H9 (cell line): ENCODE data around the gene PICALM. TPM values are rescaled to one million over a fixed set of nuclear protein-coding genes. Genes with fewer than 3 reads are reported as not detected.

Experiments used
- DNase-seq: peaks from one replicate; pipeline ENCODE4 v3.0.0-alpha.2; 2017
- H2AFZ ChIP-seq: one replicate; pipeline ENCODE4 v1.6.1; 2013; ENCODE audit warnings: mild to moderate bottlenecking, low read length, control low read depth, moderate library complexity
- H2AK5ac ChIP-seq: 2 replicates; pipeline ENCODE4 v1.6.1; 2013; ENCODE audit warnings: low read length, control low read depth, mixed read lengths; ENCODE audit not compliant: insufficient read length
- H2BK120ac ChIP-seq: one replicate; pipeline ENCODE4 v1.6.1; 2013; ENCODE audit warnings: low read depth, mild to moderate bottlenecking, low read length, control low read depth, inconsistent platforms; ENCODE audit not compliant: poor library complexity, severe bottlenecking
- H2BK12ac ChIP-seq: 2 replicates; pipeline ENCODE4 v1.6.1; 2013; ENCODE audit warnings: low read length, control low read depth, mixed read lengths, low read depth; ENCODE audit not compliant: insufficient read length
- H2BK15ac ChIP-seq: 2 replicates; pipeline ENCODE4 v1.6.1; 2013; ENCODE audit warnings: low read depth, low read length, control low read depth
- H2BK20ac ChIP-seq: one replicate; pipeline ENCODE4 v1.6.1; 2013; ENCODE audit warnings: low read depth, mild to moderate bottlenecking, low read length, control low read depth, inconsistent platforms; ENCODE audit not compliant: poor library complexity, severe bottlenecking
- H2BK5ac ChIP-seq: 2 replicates; pipeline ENCODE4 v1.6.1; 2013; ENCODE audit warnings: low read length, control low read depth, mixed read lengths; ENCODE audit not compliant: insufficient read length
- H3K14ac ChIP-seq: 2 replicates; pipeline ENCODE4 v1.6.1; 2013; ENCODE audit warnings: low read length, control low read depth; ENCODE audit not compliant: insufficient read depth
- H3K18ac ChIP-seq: 2 replicates; pipeline ENCODE4 v1.6.1; 2013; ENCODE audit warnings: low read depth, mild to moderate bottlenecking, mixed read lengths, low read length, control low read depth; ENCODE audit not compliant: insufficient read length
- H3K23ac ChIP-seq: 2 replicates; pipeline ENCODE4 v1.6.1; 2013; ENCODE audit warnings: low read length, control low read depth, mixed read lengths, low read depth; ENCODE audit not compliant: insufficient read length
- H3K23me2 ChIP-seq: 2 replicates; pipeline ENCODE4 v1.6.1; 2013; ENCODE audit warnings: low read depth, mild to moderate bottlenecking, mixed read lengths, low read length, control low read depth; ENCODE audit not compliant: insufficient read length, poor library complexity, severe bottlenecking
- H3K27ac ChIP-seq: 2 replicates; pipeline ENCODE4 v1.5.1; 2013; ENCODE audit warnings: low read length, control low read depth, mixed read lengths, low read depth; ENCODE audit not compliant: insufficient read length
- H3K27me3 ChIP-seq: 2 replicates; pipeline ENCODE4 v1.6.1; 2013; ENCODE audit warnings: low read length, control low read depth, inconsistent platforms; ENCODE audit not compliant: insufficient read depth
- H3K4ac ChIP-seq: 2 replicates; pipeline ENCODE4 v1.6.1; 2013; ENCODE audit warnings: low read depth, mild to moderate bottlenecking, control low read depth, inconsistent platforms, low read length, moderate library complexity
- H3K4me1 ChIP-seq: 2 replicates; pipeline ENCODE4 v1.6.1; 2013; ENCODE audit warnings: low read length, control low read depth, inconsistent platforms; ENCODE audit not compliant: insufficient read depth
- H3K4me2 ChIP-seq: 2 replicates; pipeline ENCODE4 v1.6.1; 2013; ENCODE audit warnings: low read length, control low read depth, mixed read lengths; ENCODE audit not compliant: insufficient read length, insufficient read depth
- H3K56ac ChIP-seq: 2 replicates; pipeline ENCODE4 v1.6.1; 2013; ENCODE audit warnings: low read depth, mild to moderate bottlenecking, mixed read lengths, low read length, control low read depth; ENCODE audit not compliant: insufficient read length
- H3K79me1 ChIP-seq: 2 replicates; pipeline ENCODE4 v1.6.1; 2013; ENCODE audit warnings: low read depth, mild to moderate bottlenecking, moderate library complexity, low read length, control low read depth, inconsistent platforms; ENCODE audit not compliant: insufficient read depth, poor library complexity, severe bottlenecking
- H3K79me2 ChIP-seq: 2 replicates; pipeline ENCODE4 v1.6.1; 2013; ENCODE audit warnings: low read length, control low read depth, inconsistent platforms; ENCODE audit not compliant: insufficient read depth
- H3K9ac ChIP-seq: 2 replicates; pipeline ENCODE4 v1.6.1; 2013; ENCODE audit warnings: low read length, control low read depth, mixed read lengths; ENCODE audit not compliant: insufficient read length; ENCODE audit errors: extremely low read depth
- H3K9me3 ChIP-seq: one replicate; pipeline ENCODE4 v1.6.1; 2013; ENCODE audit warnings: low read depth, low read length, inconsistent platforms; ENCODE audit not compliant: control insufficient read depth
- H3T11ph ChIP-seq: one replicate; pipeline ENCODE4 v1.6.1; 2013; ENCODE audit warnings: mild to moderate bottlenecking, low read length, control low read depth, inconsistent platforms
- H4K20me1 ChIP-seq: one replicate; pipeline ENCODE4 v1.6.1; 2013; ENCODE audit not compliant: control insufficient read depth, insufficient read length, insufficient read depth
- H4K5ac ChIP-seq: 2 replicates; pipeline ENCODE4 v1.6.1; 2013; ENCODE audit warnings: low read depth, mild to moderate bottlenecking, mixed read lengths, low read length, control low read depth; ENCODE audit not compliant: insufficient read length
- H4K8ac ChIP-seq: replicated peaks from 2 replicates; pipeline ENCODE4 v1.6.1; 2013; ENCODE audit warnings: low read length, control low read depth, mixed read lengths, low read depth; ENCODE audit not compliant: insufficient read length
- H4K91ac ChIP-seq: 2 replicates; pipeline ENCODE4 v1.6.1; 2013; ENCODE audit warnings: low read depth, mild to moderate bottlenecking, moderate library complexity, mixed read lengths, low read length, control low read depth; ENCODE audit not compliant: insufficient read length
- H3K27ac Mint-ChIP-seq, 3 experiments: 2 replicates in 2 of 3; 3 replicates in 1 of 3; pipeline ENCODE4 v1.8.0; 2020 to 2021; ENCODE audit warnings: mixed read lengths in 3 of 3, mild to moderate bottlenecking in 1 of 3, moderate library complexity in 1 of 3
- H3K27me3 Mint-ChIP-seq: 2 replicates; pipeline ENCODE4 v1.8.0; 2021; ENCODE audit warnings: low read depth, mild to moderate bottlenecking, moderate library complexity, mixed read lengths
- H3K36me3 Mint-ChIP-seq, 3 experiments: 2 replicates in 2 of 3; 3 replicates in 1 of 3; pipeline ENCODE4 v1.8.0; 2020 to 2021; ENCODE audit warnings: low read depth in 3 of 3, mixed read lengths in 3 of 3; ENCODE audit not compliant: insufficient read depth in 1 of 3
- H3K4me1 Mint-ChIP-seq, 2 experiments: 2 replicates each; pipeline ENCODE4 v1.8.0; 2020; ENCODE audit warnings: mixed read lengths in 2 of 2
- H3K4me3 Mint-ChIP-seq, 2 experiments: 2 replicates in 1 of 2; 3 replicates in 1 of 2; pipeline ENCODE4 v1.8.0; 2020 to 2021; ENCODE audit warnings: mild to moderate bottlenecking in 2 of 2, mixed read lengths in 2 of 2, moderate library complexity in 1 of 2
- H3K9me3 Mint-ChIP-seq, 2 experiments: 2 replicates in 1 of 2; 3 replicates in 1 of 2; pipeline ENCODE4 v1.8.0; 2020; ENCODE audit warnings: mild to moderate bottlenecking in 2 of 2, mixed read lengths in 2 of 2, moderate library complexity in 1 of 2
- WGBS: extraction: QIAGEN DNeasy Blood & Tissue Kit; methylation state at CpG from one replicate; pipeline ENCODE4 v1.1.7; 2013; ENCODE audit warnings: missing lambda C conversion rate, low lambda C conversion rate, mixed read lengths; ENCODE audit not compliant: insufficient read length; ENCODE audit errors: extremely low coverage; 5-methylcytosine and 5-hydroxymethylcytosine counted together
- total RNA-seq: library from RNA; stranded (reverse); gene quantifications from 2 replicates; pipeline ENCODE4 v1.2.1, GENCODE V29; 2021
- TF ChIP-seq, protein P1 (sequence below): fragments of 200-600 bp; sonication (generic); conservative IDR thresholded peaks from 3 replicates; pipeline ENCODE4 v1.8.0; 2021; ENCODE audit warnings: antibody characterized with exemption, mild to moderate bottlenecking

Gene PICALM
- total RNA-seq, 1 experiment from 2014 or later = 76.4 TPM

- TF ChIP-seq, protein P1, sequence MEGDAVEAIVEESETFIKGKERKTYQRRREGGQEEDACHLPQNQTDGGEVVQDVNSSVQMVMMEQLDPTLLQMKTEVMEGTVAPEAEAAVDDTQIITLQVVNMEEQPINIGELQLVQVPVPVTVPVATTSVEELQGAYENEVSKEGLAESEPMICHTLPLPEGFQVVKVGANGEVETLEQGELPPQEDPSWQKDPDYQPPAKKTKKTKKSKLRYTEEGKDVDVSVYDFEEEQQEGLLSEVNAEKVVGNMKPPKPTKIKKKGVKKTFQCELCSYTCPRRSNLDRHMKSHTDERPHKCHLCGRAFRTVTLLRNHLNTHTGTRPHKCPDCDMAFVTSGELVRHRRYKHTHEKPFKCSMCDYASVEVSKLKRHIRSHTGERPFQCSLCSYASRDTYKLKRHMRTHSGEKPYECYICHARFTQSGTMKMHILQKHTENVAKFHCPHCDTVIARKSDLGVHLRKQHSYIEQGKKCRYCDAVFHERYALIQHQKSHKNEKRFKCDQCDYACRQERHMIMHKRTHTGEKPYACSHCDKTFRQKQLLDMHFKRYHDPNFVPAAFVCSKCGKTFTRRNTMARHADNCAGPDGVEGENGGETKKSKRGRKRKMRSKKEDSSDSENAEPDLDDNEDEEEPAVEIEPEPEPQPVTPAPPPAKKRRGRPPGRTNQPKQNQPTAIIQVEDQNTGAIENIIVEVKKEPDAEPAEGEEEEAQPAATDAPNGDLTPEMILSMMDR = no peak
- no peaks in the 10 kb centered on the region for H3K23me2 ChIP-seq
- no peaks in the 10 kb centered on the region; the same call in 1 of the 2 replicates for H3K4me1 ChIP-seq
- H3K27me3 ChIP-seq = no peaks in the 10 kb centered on the region
- H3K4me2 ChIP-seq = no peak overlapping the region
- peak overlapping the region in 2 of 3 experiments; percentile 18 to 19; a peak in 3 of 7 replicates for H3K27ac Mint-ChIP-seq
- no peak overlapping the region for H3K9ac ChIP-seq
- peaks cover 12 to 17% of the 10 kb centered on the region in 2 experiments for H3K4me1 Mint-ChIP-seq
- no peak overlapping the region for H3K4ac ChIP-seq
- H3K36me3 Mint-ChIP-seq = no peaks in the 10 kb centered on the region
- DNase-seq = no peak
- peaks cover 19% of the 10 kb centered on the region; the same call in 1 of the 2 replicates for H3K79me2 ChIP-seq
- H4K5ac ChIP-seq = no peak overlapping the region
- H2BK120ac ChIP-seq = no peak overlapping the region
- H2BK15ac ChIP-seq = no peak overlapping the region
- no peak overlapping the region for H3K27ac ChIP-seq
- no peak overlapping the region for H2AK5ac ChIP-seq
- H3K9me3 ChIP-seq = no peaks in the 10 kb centered on the region
- no peak overlapping the region for H2AFZ ChIP-seq
- no CpG with 5 or more reads among the region's 2 CpGs for WGBS
- no peaks in the 10 kb centered on the region for H3K9me3 Mint-ChIP-seq
- no peak overlapping the region for H3T11ph ChIP-seq
- H2BK20ac ChIP-seq = no peak overlapping the region
- H2BK5ac ChIP-seq = no peak overlapping the region
- no peak overlapping the region for H3K14ac ChIP-seq
- no peak overlapping the region for H2BK12ac ChIP-seq
- H4K91ac ChIP-seq = no peak overlapping the region
- no peak overlapping the region for H3K4me3 Mint-ChIP-seq
- no peaks in the 10 kb centered on the region for H3K27me3 Mint-ChIP-seq
- no peak overlapping the region for H3K56ac ChIP-seq
- H3K18ac ChIP-seq = no peak overlapping the region
- H3K23ac ChIP-seq = no peak overlapping the region
- no peak overlapping the region for H4K8ac ChIP-seq
- no peaks in the 10 kb centered on the region for H4K20me1 ChIP-seq
- H3K79me1 ChIP-seq = no peaks in the 10 kb centered on the region
Measured at GRCh38 chr11:86040919-86041850, 27.7 kb downstream of the PICALM start.
